Glutamatergic neuron (in vitro differentiated cells): ENCODE measurements around the gene MRFAP1. TPM values are rescaled to one million over a fixed set of nuclear protein-coding genes. Genes with fewer than 3 reads are reported as not detected.
A peak's percentile ranks its signal among the peaks of the same experiment; 100 is the strongest.

Experiments used
- DNase-seq: peaks from one replicate; pipeline ENCODE4 v3.0.0; 2022
- H3K27ac Mint-ChIP-seq: one replicate; pipeline ENCODE4 v1.8.0; 2020; ENCODE audit warnings: mild to moderate bottlenecking, mixed read lengths, inconsistent platforms; ENCODE audit not compliant: unreplicated experiment
- H3K27me3 Mint-ChIP-seq: one replicate; pipeline ENCODE4 v1.8.0; 2020; ENCODE audit warnings: mild to moderate bottlenecking, moderate library complexity, mixed read lengths, inconsistent platforms; ENCODE audit not compliant: unreplicated experiment
- H3K36me3 Mint-ChIP-seq: one replicate; pipeline ENCODE4 v1.8.0; 2020; ENCODE audit warnings: mild to moderate bottlenecking, mixed read lengths, inconsistent platforms; ENCODE audit not compliant: unreplicated experiment
- H3K4me1 Mint-ChIP-seq: one replicate; pipeline ENCODE4 v1.8.0; 2020; ENCODE audit warnings: mild to moderate bottlenecking, low read depth, mixed read lengths, inconsistent platforms; ENCODE audit not compliant: unreplicated experiment
- H3K4me3 Mint-ChIP-seq: one replicate; pipeline ENCODE4 v1.8.0; 2020; ENCODE audit warnings: mild to moderate bottlenecking, mixed read lengths, inconsistent platforms; ENCODE audit not compliant: unreplicated experiment
- H3K9me3 Mint-ChIP-seq: one replicate; pipeline ENCODE4 v1.8.0; 2020; ENCODE audit warnings: mild to moderate bottlenecking, moderate library complexity, mixed read lengths, inconsistent platforms; ENCODE audit not compliant: unreplicated experiment
- total RNA-seq: library from RNA; stranded (reverse); fragmentation: NEBNext Ultra II Directional; extraction: Animal tissue kit (Norgen Biotek cat#: 25700); gene quantifications from one replicate; pipeline ENCODE4 v1.2.1, GENCODE V29; 2021; ENCODE audit not compliant: unreplicated experiment
- TF ChIP-seq, protein P1 (sequence below): fragments of 200-600 bp; sonication (generic); IDR thresholded peaks from one replicate; pipeline ENCODE4 v1.5.0; 2021; ENCODE audit not compliant: partially characterized antibody, unreplicated experiment

Gene MRFAP1
- total RNA-seq, 1 donor from 2014 or later: 226 TPM

DNA sequence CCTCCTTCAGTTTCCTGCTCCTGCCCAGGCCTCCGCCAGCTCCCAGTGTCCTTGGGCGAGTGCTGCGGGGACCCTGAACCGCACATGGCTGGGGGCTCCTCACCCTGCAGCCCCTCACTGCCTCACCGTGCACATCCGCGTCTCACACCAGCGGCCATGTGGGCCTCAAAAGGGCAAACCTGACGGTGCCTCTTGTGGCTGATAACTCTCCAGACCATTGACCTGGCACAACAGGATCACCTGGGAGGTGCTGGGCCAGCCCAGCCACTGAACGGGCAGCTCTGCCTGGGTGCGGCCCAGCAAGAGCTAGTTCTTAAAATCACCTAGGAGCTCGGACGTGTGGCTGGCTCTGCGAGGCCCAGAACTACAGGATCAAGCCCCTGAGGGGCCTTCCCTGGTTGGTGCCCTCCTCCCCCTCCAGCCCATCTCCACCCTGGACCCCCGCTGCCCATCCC lies 49.0 kb downstream of the MRFAP1 start:
- TF ChIP-seq, protein P1, sequence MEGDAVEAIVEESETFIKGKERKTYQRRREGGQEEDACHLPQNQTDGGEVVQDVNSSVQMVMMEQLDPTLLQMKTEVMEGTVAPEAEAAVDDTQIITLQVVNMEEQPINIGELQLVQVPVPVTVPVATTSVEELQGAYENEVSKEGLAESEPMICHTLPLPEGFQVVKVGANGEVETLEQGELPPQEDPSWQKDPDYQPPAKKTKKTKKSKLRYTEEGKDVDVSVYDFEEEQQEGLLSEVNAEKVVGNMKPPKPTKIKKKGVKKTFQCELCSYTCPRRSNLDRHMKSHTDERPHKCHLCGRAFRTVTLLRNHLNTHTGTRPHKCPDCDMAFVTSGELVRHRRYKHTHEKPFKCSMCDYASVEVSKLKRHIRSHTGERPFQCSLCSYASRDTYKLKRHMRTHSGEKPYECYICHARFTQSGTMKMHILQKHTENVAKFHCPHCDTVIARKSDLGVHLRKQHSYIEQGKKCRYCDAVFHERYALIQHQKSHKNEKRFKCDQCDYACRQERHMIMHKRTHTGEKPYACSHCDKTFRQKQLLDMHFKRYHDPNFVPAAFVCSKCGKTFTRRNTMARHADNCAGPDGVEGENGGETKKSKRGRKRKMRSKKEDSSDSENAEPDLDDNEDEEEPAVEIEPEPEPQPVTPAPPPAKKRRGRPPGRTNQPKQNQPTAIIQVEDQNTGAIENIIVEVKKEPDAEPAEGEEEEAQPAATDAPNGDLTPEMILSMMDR: no peak
- peak overlapping the region; percentile 91 for H3K27ac Mint-ChIP-seq
- peak overlapping the region; percentile 32 for H3K4me3 Mint-ChIP-seq
- peaks cover 23% of the 10 kb centered on the region for H3K4me1 Mint-ChIP-seq
- H3K27me3 Mint-ChIP-seq: peaks cover 24% of the 10 kb centered on the region
- no peak for DNase-seq
- H3K36me3 Mint-ChIP-seq: no peaks in the 10 kb centered on the region
- peaks cover 16% of the 10 kb centered on the region for H3K9me3 Mint-ChIP-seq

Other genes starting within 250 kb of the MRFAP1 start
- 9.4 TPM for gene PPP2R2C, start 168.1 kb upstream of the MRFAP1 start, total RNA-seq
- 15.5 TPM for gene MAN2B2, start 65.5 kb upstream of the MRFAP1 start, total RNA-seq
- gene S100P, start 53.2 kb downstream of the MRFAP1 start, total RNA-seq: not detected
- gene MRFAP1L1, start 69.2 kb downstream of the MRFAP1 start, total RNA-seq: 66.1 TPM
- 22.5 TPM for gene BLOC1S4, start 75.5 kb downstream of the MRFAP1 start, total RNA-seq
- gene KIAA0232, start 142.0 kb downstream of the MRFAP1 start, total RNA-seq: 64.4 TPM